ENCODE data around the gene PCDH9.

Gene PCDH9

GRCh38 chr13:66440938-66441337 lies 789.2 kb downstream of the PCDH9 start:
- Histone ChIP-seq H3K4me3 (ENCODE audit: low read depth, low read length) (no peak overlapping the region), H3K27me3 (replicated peaks) (no peaks in the 10 kb centered on the region), H3K27ac (no peak overlapping the region), H3K36me3 (replicated peaks) (no peaks in the 10 kb centered on the region)
- in situ Hi-C loops (cut with HindIII; ENCODE audit: low pct_ligation_motif_present, low sequenced_read_pairs): no loop called here
- TF ChIP-seq CTCF (IDR thresholded peaks at IDR 0.05; ENCODE audit: low read depth, low read length, missing control alignments): no peak
- no peak for DNase-seq

GRCh38 chr13:66430728-66431127 lies 799.4 kb downstream of the PCDH9 start:
- no peak for TF ChIP-seq CTCF (IDR thresholded peaks at IDR 0.05; ENCODE audit: low read depth, low read length, missing control alignments)
- no peaks in the 10 kb centered on the region for H3K36me3 ChIP-seq (replicated peaks)
- no peak overlapping the region for H3K27ac ChIP-seq
- H3K4me3 ChIP-seq (ENCODE audit: low read depth, low read length): no peak overlapping the region
- no peak for DNase-seq
- in situ Hi-C loops (cut with HindIII; ENCODE audit: low pct_ligation_motif_present, low sequenced_read_pairs): no loop called here
- no peaks in the 10 kb centered on the region for H3K27me3 ChIP-seq (replicated peaks)

GRCh38 chr13:66430269-66430668 lies 799.9 kb downstream of the PCDH9 start:
- Histone ChIP-seq H3K27me3 (replicated peaks) (no peaks in the 10 kb centered on the region), H3K4me3 (ENCODE audit: low read depth, low read length) (no peak overlapping the region), H3K27ac (no peak overlapping the region), H3K36me3 (replicated peaks) (no peaks in the 10 kb centered on the region)
- in situ Hi-C loops (cut with HindIII; ENCODE audit: low pct_ligation_motif_present, low sequenced_read_pairs): no loop called here
- no peak for DNase-seq
- TF ChIP-seq CTCF (IDR thresholded peaks at IDR 0.05; ENCODE audit: low read depth, low read length, missing control alignments): no peak

GRCh38 chr13:66429156-66429555 lies 801.0 kb downstream of the PCDH9 start:
- no peak overlapping the region for H3K4me3 ChIP-seq (ENCODE audit: low read depth, low read length)
- no peak overlapping the region for H3K27ac ChIP-seq
- no peak for DNase-seq
- no peaks in the 10 kb centered on the region for H3K27me3 ChIP-seq (replicated peaks)
- in situ Hi-C loops (cut with HindIII; ENCODE audit: low pct_ligation_motif_present, low sequenced_read_pairs): no loop called here
- H3K36me3 ChIP-seq (replicated peaks): no peaks in the 10 kb centered on the region
- no peak for TF ChIP-seq CTCF (IDR thresholded peaks at IDR 0.05; ENCODE audit: low read depth, low read length, missing control alignments)

- no peak overlapping the region for H3K27ac ChIP-seq
- in situ Hi-C loops (cut with HindIII; ENCODE audit: low pct_ligation_motif_present, low sequenced_read_pairs): no loop called here
- H3K36me3 ChIP-seq (replicated peaks): no peaks in the 10 kb centered on the region
- H3K4me3 ChIP-seq (ENCODE audit: low read depth, low read length): no peak overlapping the region
- no peak for DNase-seq
- no peak for TF ChIP-seq CTCF (IDR thresholded peaks at IDR 0.05; ENCODE audit: low read depth, low read length, missing control alignments)
- H3K27me3 ChIP-seq (replicated peaks): no peaks in the 10 kb centered on the region
Measured at GRCh38 chr13:66427458-66427861, 802.7 kb downstream of the PCDH9 start.

GRCh38 chr13:66425741-66426140 lies 804.4 kb downstream of the PCDH9 start:
- H3K4me3 ChIP-seq (ENCODE audit: low read depth, low read length): no peak overlapping the region
- in situ Hi-C loops (cut with HindIII; ENCODE audit: low pct_ligation_motif_present, low sequenced_read_pairs): no loop called here
- no peaks in the 10 kb centered on the region for H3K36me3 ChIP-seq (replicated peaks)
- DNase-seq: peak; percentile 59
- TF ChIP-seq CTCF (IDR thresholded peaks at IDR 0.05; ENCODE audit: low read depth, low read length, missing control alignments): no peak
- peak overlapping the region; percentile 48 for H3K27ac ChIP-seq
- H3K27me3 ChIP-seq (replicated peaks): no peaks in the 10 kb centered on the region

All from brain microvascular endothelial cell (primary cell).